Tibial nerve (tissue), 4 donors: ENCODE data around the gene KRT14.

ENCODE experiments used
- EP300 ChIP-seq, 2 donors: sonication (generic); formaldehyde crosslinking; IDR thresholded peaks; one replicate each; pipeline ENCODE4 v1.6.1; 2017; ENCODE audit warnings: antibody characterized with exemption in 2 of 2, mild to moderate bottlenecking in 1 of 2
- POLR2A ChIP-seq, 2 donors: fragments of 450-650 bp; IDR thresholded peaks; one replicate each; pipeline ENCODE4 v1.6.1; 2017; ENCODE audit warnings: antibody characterized with exemption in 2 of 2, mild to moderate bottlenecking in 2 of 2, moderate library complexity in 2 of 2
- TF ChIP-seq, protein P1 (sequence below), 5 experiments: fragments of 200-600 bp in 3 of 5; fragments of 450-650 bp in 2 of 5; sonication (generic) in 3 of 5; IDR thresholded peaks; one replicate each; pipeline ENCODE4 v1.5.1; 2016 to 2019; ENCODE audit warnings: antibody characterized with exemption in 5 of 5, mild to moderate bottlenecking in 3 of 5, moderate library complexity in 2 of 5

DNA sequence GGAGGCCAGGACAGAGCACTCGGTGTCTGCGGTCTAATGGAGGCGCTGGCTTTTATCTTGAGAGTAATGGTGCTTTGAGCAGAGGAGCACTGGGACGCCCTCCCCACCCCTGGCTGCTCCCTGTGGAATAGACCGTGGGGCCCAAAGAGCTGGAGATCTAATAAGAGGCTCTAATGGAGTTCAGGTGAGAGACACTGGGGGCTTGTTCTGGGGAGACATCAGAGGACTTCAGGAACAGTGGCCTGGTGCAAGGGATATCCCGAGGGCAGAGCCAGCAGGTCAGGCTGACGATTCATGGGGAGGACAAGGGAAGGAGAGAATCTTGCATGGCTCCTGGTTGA, 49.1 kb downstream of the KRT14 start:
- TF ChIP-seq EP300 (IDR thresholded peaks at IDR 0.05) (no peak), POLR2A (IDR thresholded peaks at IDR 0.05) (no peak)
- TF ChIP-seq, protein P1, sequence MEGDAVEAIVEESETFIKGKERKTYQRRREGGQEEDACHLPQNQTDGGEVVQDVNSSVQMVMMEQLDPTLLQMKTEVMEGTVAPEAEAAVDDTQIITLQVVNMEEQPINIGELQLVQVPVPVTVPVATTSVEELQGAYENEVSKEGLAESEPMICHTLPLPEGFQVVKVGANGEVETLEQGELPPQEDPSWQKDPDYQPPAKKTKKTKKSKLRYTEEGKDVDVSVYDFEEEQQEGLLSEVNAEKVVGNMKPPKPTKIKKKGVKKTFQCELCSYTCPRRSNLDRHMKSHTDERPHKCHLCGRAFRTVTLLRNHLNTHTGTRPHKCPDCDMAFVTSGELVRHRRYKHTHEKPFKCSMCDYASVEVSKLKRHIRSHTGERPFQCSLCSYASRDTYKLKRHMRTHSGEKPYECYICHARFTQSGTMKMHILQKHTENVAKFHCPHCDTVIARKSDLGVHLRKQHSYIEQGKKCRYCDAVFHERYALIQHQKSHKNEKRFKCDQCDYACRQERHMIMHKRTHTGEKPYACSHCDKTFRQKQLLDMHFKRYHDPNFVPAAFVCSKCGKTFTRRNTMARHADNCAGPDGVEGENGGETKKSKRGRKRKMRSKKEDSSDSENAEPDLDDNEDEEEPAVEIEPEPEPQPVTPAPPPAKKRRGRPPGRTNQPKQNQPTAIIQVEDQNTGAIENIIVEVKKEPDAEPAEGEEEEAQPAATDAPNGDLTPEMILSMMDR (IDR thresholded peaks at IDR 0.05) = no peak
